ENCODE results near the gene DSG3. TPM values are rescaled to one million over a fixed set of nuclear protein-coding genes. Genes with fewer than 3 reads are reported as not detected.

The DSG3 gene
- total and polyA plus RNA-seq, 2 of the 13 experiments (the other 11 are each of a cell fraction or from before 2014, with no cell fraction given), result not detected

GRCh38 chr18:31503011-31503410, 55.5 kb downstream of the DSG3 start:
- no peaks in the 10 kb centered on the region; a peak in 1 of 5 replicates for H3K27me3 ChIP-seq (ENCODE audit: control insufficient read depth in 1 of 2, insufficient read depth in 2 of 2, low read length in 2 of 2)
- no peaks in the 10 kb centered on the region for H4K20me1 ChIP-seq (ENCODE audit: insufficient read depth, low read length)
- ChIA-PET POLR2A (no interaction called here), CTCF (ENCODE audit: low intra/inter-chr PET ratio, low total read pairs) (no interaction called here)
- in situ Hi-C loops (cut with HindIII; ENCODE audit: extremely low pct_ligation_motif_present, low pct_unique_long_range_greater_than_20kb), result no loop called here
- peaks cover 65% of the 10 kb centered on the region for H3K79me2 ChIP-seq (ENCODE audit: insufficient read depth, low read length)
- BruUV-seq (replicated peaks), result no TSS peak
- no peak overlapping the region for H2AFZ ChIP-seq (ENCODE audit: low read length)
- no peak overlapping the region for H3K4me3 ChIP-seq (replicated peaks in 1 of 3; ENCODE audit: insufficient read depth in 1 of 3, low read depth in 2 of 3, low read length in 3 of 3)
- H3K27ac ChIP-seq (ENCODE audit: extremely low read length, insufficient read depth, low read length), result no peak overlapping the region
- intact Hi-C loops (cut with micrococcal nuclease; ENCODE audit: unreplicated experiment), result no loop called here
- H3K9ac ChIP-seq (ENCODE audit: insufficient read depth, low read depth, low read length), result no peak overlapping the region
- FAIRE-seq (no peak), DNase-seq (ENCODE audit: low spot score) (no peak), ATAC-seq (no peak)
- WGBS (ENCODE audit: low lambda C conversion rate), result 97% methylated on average over 4 of the region's 4 CpGs
- H3K36me3 ChIP-seq (replicated peaks in 1 of 2; ENCODE audit: control insufficient read depth in 1 of 2, insufficient read depth in 2 of 2, low read length in 2 of 2), result 0 out of 5 replicates have a peak, but pooled peaks cover 0 to 2% of the 10 kb centered on the region in 2 experiments
- H3K4me1 ChIP-seq (ENCODE audit: insufficient read depth, low read length), result peaks cover 27% of the 10 kb centered on the region
- TF ChIP-seq ZNF790 (CRISPR knock-in tag; IDR thresholded peaks at IDR 0.05; ENCODE audit: borderline replicate concordance) (no peak), ZSCAN5A (CRISPR knock-in tag; IDR thresholded peaks at IDR 0.05; ENCODE audit: borderline replicate concordance) (no peak), ZNF30 (CRISPR knock-in tag; IDR thresholded peaks at IDR 0.05) (no peak), DPF2 (CRISPR knock-in tag; IDR thresholded peaks at IDR 0.05; ENCODE audit: borderline replicate concordance, low read depth) (no peak), PRMT3 (CRISPR knock-in tag; IDR thresholded peaks at IDR 0.05; ENCODE audit: borderline replicate concordance, low read depth) (no peak), ZNF317 (CRISPR knock-in tag; IDR thresholded peaks at IDR 0.05) (no peak), TBX3 (IDR thresholded peaks at IDR 0.05; ENCODE audit: borderline replicate concordance) (no peak), ZNF704 (CRISPR knock-in tag; IDR thresholded peaks at IDR 0.05; ENCODE audit: borderline replicate concordance) (no peak), BCLAF1 (IDR thresholded peaks at IDR 0.05) (no peak), FOXA3 (CRISPR knock-in tag; IDR thresholded peaks at IDR 0.05) (no peak), NR3C1 (CRISPR knock-in tag; IDR thresholded peaks at IDR 0.05) (no peak), CHD2 (IDR thresholded peaks at IDR 0.05; ENCODE audit: low read depth, low read length) (no peak), ZNF276 (CRISPR knock-in tag; IDR thresholded peaks at IDR 0.05; ENCODE audit: low read depth) (no peak), ZNF136 (CRISPR knock-in tag; IDR thresholded peaks at IDR 0.05; ENCODE audit: low read depth) (no peak), TP53 (CRISPR knock-in tag; conservative IDR thresholded peaks at IDR 0.05) (no peak)
- H3K4me2 ChIP-seq (ENCODE audit: low read depth, low read length), result no peak overlapping the region
- H3K9me3 ChIP-seq (ENCODE audit: low read length), result no peaks in the 10 kb centered on the region
